Measurements from ENCODE around the gene TRIM46. TPM values are rescaled to one million over a fixed set of nuclear protein-coding genes. Genes with fewer than 3 reads are reported as not detected.

TRIM46 gene, protein sequence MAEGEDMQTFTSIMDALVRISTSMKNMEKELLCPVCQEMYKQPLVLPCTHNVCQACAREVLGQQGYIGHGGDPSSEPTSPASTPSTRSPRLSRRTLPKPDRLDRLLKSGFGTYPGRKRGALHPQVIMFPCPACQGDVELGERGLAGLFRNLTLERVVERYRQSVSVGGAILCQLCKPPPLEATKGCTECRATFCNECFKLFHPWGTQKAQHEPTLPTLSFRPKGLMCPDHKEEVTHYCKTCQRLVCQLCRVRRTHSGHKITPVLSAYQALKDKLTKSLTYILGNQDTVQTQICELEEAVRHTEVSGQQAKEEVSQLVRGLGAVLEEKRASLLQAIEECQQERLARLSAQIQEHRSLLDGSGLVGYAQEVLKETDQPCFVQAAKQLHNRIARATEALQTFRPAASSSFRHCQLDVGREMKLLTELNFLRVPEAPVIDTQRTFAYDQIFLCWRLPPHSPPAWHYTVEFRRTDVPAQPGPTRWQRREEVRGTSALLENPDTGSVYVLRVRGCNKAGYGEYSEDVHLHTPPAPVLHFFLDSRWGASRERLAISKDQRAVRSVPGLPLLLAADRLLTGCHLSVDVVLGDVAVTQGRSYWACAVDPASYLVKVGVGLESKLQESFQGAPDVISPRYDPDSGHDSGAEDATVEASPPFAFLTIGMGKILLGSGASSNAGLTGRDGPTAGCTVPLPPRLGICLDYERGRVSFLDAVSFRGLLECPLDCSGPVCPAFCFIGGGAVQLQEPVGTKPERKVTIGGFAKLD
- under 1 TPM in 2 of 6 experiments, not detected in 4; 0.09 to 0.15 TPM for total RNA-seq
- long read RNA-seq = 0 reads

GRCh38 chr1:155173478-155174323 is at the start of gene TRIM46:
TRIM46 (plus strand) TSS chr1:155173849; CDS start chr1:155173967, 118 bp downstream.
- 5% methylated on average over 37 of the region's 38 CpGs for WGBS (ENCODE audit: insufficient coverage, low coverage, low lambda C conversion rate, missing lambda C conversion rate)
- Histone ChIP-seq H3K27me3 (no peaks in the 10 kb centered on the region), H3K9me3 (no peaks in the 10 kb centered on the region), H3K4me1 (peaks cover 0 to 7% (median 0%) of the 10 kb centered on the region in 4 donors), H3K27ac (peak within 1 kb of the TSS; percentile 73 to 87 (median 78)), H3K36me3 (peaks cover 0 to 10% (median 5%) of the 10 kb centered on the region in 4 donors), H3K4me3 (peak within 1 kb of the TSS; percentile 73 to 94 (median 87))
- no peak for ATAC-seq
- intact Hi-C loops (cut with DNase I) = no loop called here
- no peak for TF ChIP-seq POLR2A (IDR thresholded peaks at IDR 0.05)
- TF ChIP-seq CTCF (IDR thresholded peaks at IDR 0.05) = peak in 1 of 4 donors; percentile 0
- peak in 2 of 3 donors; percentile 54 to 62 for DNase-seq

DNA sequence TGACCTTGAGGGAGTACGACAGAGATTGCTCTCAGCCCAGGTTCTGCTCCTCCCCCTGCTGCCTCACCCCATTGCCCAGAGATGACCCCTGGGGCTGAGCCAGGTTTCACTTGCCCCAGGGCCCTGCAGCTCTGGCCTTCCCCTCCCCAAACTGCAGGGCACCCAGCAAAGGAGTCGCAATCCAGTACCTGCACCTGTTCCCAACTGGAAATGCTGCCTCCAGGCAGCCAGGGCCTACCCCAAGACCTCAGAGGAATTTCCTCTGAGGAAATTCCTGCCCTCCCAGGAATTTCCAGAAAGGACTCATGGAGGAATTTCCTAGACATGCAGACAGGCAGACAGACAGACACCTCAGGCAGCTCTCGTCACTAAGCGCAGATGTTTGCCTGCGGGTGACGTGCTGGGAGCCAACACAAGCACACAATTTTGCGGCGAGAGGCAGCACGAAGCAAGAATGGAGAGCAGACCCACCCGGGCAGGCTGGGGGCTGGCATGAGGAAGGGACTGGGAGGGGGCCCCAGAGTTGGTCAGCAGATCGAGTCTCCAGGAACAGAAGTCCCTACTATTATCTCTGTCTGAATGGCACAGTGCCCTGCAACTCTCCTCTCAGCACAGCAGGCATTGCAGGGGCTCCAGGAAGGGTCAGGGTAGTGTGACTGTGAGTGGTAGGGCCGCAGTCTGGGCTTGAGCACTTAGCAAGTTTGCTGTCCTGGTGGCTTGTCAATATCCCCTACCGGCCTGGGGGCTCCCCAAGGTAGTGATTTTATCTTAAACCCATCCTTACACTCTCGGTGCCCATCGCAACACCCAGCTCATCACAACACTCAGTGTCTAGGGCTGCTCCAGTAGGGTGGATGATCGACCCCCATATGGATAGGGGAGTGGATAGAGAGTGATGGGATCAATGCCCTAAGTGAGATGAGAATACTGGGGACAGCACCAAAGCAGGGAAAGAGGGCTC is 48.9 kb upstream of the TRIM46 start:
- ATAC-seq = peak; percentile 21 to 37 (median 32)
- TF ChIP-seq CTCF (IDR thresholded peaks at IDR 0.05) = peak in 1 of 4 donors; percentile 13
- peak; percentile 34 for TF ChIP-seq POLR2A (IDR thresholded peaks at IDR 0.05)
- 31% methylated on average over 2 of the region's 16 CpGs for WGBS (ENCODE audit: insufficient coverage, low coverage, low lambda C conversion rate, missing lambda C conversion rate)
- peak; percentile 86 to 94 (median 91) for DNase-seq
- Histone ChIP-seq H3K27me3 (no peaks in the 10 kb centered on the region), H3K4me3 (peak overlapping the region in 2 of 3 donors; percentile 84 to 96), H3K27ac (peak overlapping the region; percentile 97 to 100 (median 99)), H3K36me3 (peaks cover 0 to 12% (median 2%) of the 10 kb centered on the region in 4 donors), H3K9me3 (no peaks in the 10 kb centered on the region), H3K4me1 (peaks cover 0 to 24% (median 8%) of the 10 kb centered on the region in 4 donors)
- intact Hi-C loops (cut with DNase I) = no loop called here

DNA sequence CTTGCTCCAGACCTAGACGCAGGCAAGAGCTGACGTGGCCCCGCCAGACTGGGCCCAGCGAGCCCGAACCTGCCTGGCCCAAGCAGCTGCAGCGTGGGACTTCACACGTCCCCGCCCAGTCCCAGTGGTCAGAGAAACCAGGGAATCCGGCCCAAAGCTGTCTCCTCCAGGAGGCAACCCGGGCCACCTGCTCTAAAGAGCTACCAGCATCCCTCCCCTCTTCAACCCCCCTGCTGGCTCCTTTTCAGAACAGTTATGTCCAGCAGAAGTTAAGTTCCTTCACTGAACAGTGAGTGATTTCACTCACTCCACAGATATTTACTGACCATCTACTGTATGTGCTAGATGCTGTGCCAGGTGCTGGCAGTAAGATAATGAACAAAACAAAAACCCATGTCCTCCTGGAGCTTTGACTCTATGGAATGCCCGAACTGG is 48.1 kb upstream of the TRIM46 start:
- ATAC-seq = peak in 3 of 4 donors; percentile 0 to 1 (median 1)

More for the DNA sequence above, 48.1 kb upstream of the TRIM46 start:
- no CpG with 5 or more reads among the region's 11 CpGs for WGBS (ENCODE audit: insufficient coverage, low coverage, low lambda C conversion rate, missing lambda C conversion rate)
- TF ChIP-seq CTCF (IDR thresholded peaks at IDR 0.05) (peak in 1 of 4 donors; percentile 11), POLR2A (IDR thresholded peaks at IDR 0.05) (no peak)
- peaks cover 0 to 24% (median 8%) of the 10 kb centered on the region in 4 donors for H3K4me1 ChIP-seq
- peaks cover 0 to 17% (median 5%) of the 10 kb centered on the region in 4 donors for H3K36me3 ChIP-seq
- peak; percentile 68 to 71 (median 68) for DNase-seq
- H3K27ac ChIP-seq = peak overlapping the region; percentile 97 to 100 (median 99)
- H3K4me3 ChIP-seq = peak overlapping the region in 2 of 3 donors; percentile 84 to 96
- no peaks in the 10 kb centered on the region for H3K9me3 ChIP-seq
- H3K27me3 ChIP-seq = no peaks in the 10 kb centered on the region
- intact Hi-C loops (cut with DNase I) = no loop called here

Data from right lobe of liver (tissue), 6 donors.